Omental fat pad (tissue), 4 donors: ENCODE measurements around the gene PABPN1L. TPM values are rescaled to one million over a fixed set of nuclear protein-coding genes. Genes with fewer than 3 reads are reported as not detected.

Experiments used
- ATAC-seq: fragments of 150-250 bp; one replicate; pipeline ENCODE4 v1.9.1; 2016; ENCODE audit warnings: mild to moderate bottlenecking, moderate library complexity; ENCODE audit not compliant: low FRiP score
- DNase-seq: peaks from one replicate; pipeline ENCODE4 v3.0.0-alpha.2; 2019; ENCODE audit warnings: low spot score
- total RNA-seq, 4 donors: library from RNA; depleted of rRNA; stranded (reverse); fragments of >200 nt; gene quantifications; one replicate each; pipeline ENCODE4 v1.1.0, GENCODE V29; 2016
- TF ChIP-seq, protein P1 (sequence below), 3 donors: fragments of 450-650 bp; IDR thresholded peaks; one replicate each; pipeline ENCODE4 v1.5.1; 2016 to 2017; ENCODE audit warnings: antibody characterized with exemption in 3 of 3, mild to moderate bottlenecking in 3 of 3, moderate library complexity in 2 of 3

PABPN1L gene
- total RNA-seq, 4 donors from 2014 or later: not detected

DNA sequence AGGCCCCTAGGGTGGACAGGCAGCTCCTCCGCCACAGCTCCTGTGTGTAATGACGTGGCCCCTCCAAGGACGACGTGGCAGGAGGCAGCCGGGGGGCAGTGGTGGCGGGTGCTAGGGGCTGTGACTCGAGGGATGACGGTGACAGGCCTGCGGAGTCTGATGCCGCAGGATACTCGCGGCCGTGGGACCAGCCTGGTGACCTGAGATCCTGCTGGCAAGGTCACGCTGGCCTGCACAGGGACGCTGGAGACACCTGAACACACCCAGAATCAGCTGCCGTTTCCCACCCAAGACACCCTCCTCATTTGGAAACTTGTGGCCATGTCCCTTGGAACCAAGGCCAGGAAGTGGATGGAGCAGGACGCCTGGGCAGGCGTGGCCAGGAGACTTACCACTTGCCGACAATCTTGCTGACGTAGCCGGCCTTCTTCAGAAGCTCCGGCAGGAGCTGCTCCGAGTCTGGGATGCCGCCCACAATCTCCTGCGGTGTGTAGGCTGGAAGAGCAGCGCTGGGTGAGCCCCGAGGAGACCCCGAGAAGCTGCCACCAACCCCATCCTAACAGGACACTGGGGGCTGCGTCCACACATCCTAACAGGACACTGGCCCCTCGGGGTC lies 25.8 kb downstream of the PABPN1L start:
- TF ChIP-seq, protein P1, sequence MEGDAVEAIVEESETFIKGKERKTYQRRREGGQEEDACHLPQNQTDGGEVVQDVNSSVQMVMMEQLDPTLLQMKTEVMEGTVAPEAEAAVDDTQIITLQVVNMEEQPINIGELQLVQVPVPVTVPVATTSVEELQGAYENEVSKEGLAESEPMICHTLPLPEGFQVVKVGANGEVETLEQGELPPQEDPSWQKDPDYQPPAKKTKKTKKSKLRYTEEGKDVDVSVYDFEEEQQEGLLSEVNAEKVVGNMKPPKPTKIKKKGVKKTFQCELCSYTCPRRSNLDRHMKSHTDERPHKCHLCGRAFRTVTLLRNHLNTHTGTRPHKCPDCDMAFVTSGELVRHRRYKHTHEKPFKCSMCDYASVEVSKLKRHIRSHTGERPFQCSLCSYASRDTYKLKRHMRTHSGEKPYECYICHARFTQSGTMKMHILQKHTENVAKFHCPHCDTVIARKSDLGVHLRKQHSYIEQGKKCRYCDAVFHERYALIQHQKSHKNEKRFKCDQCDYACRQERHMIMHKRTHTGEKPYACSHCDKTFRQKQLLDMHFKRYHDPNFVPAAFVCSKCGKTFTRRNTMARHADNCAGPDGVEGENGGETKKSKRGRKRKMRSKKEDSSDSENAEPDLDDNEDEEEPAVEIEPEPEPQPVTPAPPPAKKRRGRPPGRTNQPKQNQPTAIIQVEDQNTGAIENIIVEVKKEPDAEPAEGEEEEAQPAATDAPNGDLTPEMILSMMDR (IDR thresholded peaks at IDR 0.05): no peak
- DNase-seq (no peak), ATAC-seq (no peak)

DNA sequence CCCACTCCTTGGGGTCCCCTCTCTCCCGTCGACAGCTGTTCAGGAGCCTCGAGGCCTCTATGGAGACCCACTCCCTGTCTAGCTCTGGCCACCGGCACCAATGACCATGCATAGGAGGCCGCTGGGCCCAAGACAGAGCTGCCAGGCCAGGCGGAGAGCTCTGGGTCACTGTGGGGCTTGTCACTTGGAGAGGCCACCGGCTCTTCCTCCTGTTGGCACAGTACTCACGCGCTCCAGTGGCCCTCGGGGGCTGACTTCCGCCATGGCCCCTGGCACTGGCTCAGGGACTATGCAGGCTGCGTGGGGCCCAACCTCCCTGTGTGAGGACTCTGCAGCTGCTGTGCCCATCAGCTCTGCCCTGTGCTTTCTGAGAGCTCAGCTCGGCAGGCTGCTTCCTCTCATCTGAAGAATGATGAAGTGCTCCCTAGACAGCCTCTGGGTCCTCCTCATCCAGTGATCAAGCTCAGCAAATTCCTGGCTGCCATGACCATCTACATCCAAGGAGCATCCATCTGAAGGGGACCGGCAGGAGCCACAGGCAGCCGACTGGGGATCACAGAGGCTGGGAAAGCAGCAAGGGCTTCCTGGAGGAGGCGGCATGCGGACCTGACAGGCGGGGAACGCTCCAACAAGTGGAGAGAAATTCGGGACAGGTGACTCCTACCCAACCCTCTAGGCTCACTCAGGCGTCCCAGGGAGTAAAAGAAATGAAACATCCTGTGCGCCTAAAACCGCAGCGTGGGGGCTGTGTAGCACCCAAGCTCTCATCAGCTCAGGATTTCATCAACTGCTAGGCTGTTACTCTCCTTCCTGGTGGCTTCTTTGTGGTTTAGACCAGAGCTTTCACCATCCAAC lies 26.5 kb downstream of the PABPN1L start:
- TF ChIP-seq, protein P1 (IDR thresholded peaks at IDR 0.05): no peak
- ATAC-seq (no peak), DNase-seq (no peak)

DNA sequence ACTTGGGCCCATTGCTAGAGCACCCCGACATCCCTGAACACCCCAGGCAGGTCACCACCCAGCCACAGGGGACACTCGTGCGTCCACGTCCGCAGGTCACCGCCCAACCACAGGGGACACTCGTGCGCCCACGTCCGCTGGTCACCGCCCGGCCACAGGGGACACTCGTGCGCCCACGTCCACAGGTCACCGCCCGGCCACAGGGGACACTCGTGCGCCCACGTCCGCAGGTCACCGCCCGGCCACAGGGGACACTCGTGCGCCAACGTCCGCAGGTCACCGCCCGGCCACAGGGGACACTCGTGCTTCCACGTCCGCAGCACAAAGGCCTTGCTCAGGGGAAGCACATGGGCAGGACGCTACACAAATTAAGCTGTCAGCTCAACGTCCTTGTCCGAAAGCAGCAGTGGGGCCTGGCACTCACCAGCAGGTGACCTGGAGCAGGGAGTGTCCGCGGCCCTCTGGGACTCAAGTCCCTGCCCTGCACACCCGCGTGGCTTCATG lies 27.4 kb downstream of the PABPN1L start:
- no peak for DNase-seq
- no peak for ATAC-seq
- TF ChIP-seq, protein P1 (IDR thresholded peaks at IDR 0.05): no peak

DNA sequence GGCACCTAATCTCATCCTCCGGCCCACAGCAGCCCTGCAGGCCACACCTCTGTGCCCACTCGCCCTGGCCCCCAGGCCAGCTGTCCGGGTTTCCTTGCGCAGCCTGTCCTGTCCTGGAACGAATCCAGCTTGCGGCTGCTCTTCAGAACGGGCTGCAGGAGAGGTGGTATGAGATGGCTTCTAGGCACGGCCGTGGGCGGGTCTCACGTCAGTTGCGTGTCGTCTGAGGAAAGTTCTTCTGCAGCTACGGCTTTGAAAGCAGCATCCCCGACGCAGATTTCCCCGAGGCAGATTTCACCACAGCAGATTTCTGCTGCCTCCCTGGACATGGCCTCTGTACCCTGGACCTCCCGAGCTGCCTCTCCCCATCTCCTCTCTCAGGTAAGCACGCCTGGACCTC lies 27.9 kb downstream of the PABPN1L start:
- DNase-seq (no peak), ATAC-seq (no peak)
- TF ChIP-seq, protein P1 (IDR thresholded peaks at IDR 0.05): no peak

DNA sequence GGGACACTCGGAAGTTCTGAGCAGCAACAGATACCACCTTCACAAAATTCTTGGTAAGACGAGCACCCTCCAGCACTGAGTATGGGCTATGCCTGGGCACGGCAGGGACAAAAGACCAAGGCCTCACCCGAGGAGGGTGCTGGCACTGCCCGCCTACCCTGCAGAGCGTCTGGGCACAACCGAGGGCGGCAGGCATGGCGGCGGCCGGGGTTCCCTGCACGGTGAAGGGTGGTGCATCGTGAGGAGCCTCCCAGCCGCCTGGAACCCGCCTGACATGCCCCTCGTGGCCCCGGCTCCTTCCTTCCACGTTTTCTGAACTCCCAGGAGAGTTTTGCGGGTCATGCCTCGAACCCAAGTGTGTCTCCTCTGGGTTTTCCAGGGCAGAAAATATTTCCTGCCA lies 28.7 kb downstream of the PABPN1L start:
- DNase-seq (no peak), ATAC-seq (no peak)
- TF ChIP-seq, protein P1 (IDR thresholded peaks at IDR 0.05): no peak

DNA sequence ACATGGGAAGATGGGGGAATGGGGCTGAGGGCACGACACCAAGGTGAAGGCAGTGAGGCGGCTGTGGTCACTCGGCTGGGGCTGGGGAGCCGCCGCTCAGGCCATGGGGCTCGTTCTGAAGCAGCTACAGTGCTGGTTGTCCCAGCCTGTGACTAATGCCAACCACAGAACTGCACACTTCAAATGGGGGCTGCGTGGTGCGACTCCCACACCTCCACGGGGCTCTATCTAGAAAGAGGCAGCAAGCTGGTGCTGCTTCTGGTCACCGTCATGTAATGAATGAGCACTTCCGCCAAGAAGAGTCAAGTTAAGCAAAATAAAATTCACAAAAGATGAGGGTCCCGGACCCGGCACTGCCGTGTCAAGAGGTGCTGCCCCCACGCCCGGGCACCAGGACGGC lies 29.7 kb downstream of the PABPN1L start:
- ATAC-seq: no peak
- TF ChIP-seq, protein P1 (IDR thresholded peaks at IDR 0.05): no peak
- no peak for DNase-seq
